HepG2 (cell line): Measurements from ENCODE around the gene GGA1. TPM values are rescaled to one million over a fixed set of nuclear protein-coding genes. Genes with fewer than 3 reads are reported as not detected.
A peak's percentile ranks its signal among the peaks of the same experiment; 100 is the strongest.

Experiments
- ARID3A ChIP-seq: IDR thresholded peaks from 2 replicates; pipeline ENCODE4 v1.6.1; 2012; ENCODE audit warnings: low read depth, low read length, improper control_type of control experiment
- DNMT3B ChIP-seq: conservative IDR thresholded peaks from 2 replicates; pipeline ENCODE4 v1.6.1; 2016; ENCODE audit warnings: missing biosample characterization, control low read depth
- DRAP1 ChIP-seq: IDR thresholded peaks from 2 replicates; pipeline ENCODE4 v1.6.1; 2016; ENCODE audit warnings: missing genetic modification reagents, missing compliant biosample characterization
- GLI4 ChIP-seq: sonication (generic); formaldehyde crosslinking; IDR thresholded peaks from 2 replicates; pipeline ENCODE4 v1.5.1; 2020; ENCODE audit warnings: missing genetic modification reagents, mild to moderate bottlenecking, moderate library complexity, borderline replicate concordance
- JARID2 ChIP-seq: sonication (generic); formaldehyde crosslinking; IDR thresholded peaks from 2 replicates; pipeline ENCODE4 v1.8.1; 2023; ENCODE audit warnings: missing genetic modification reagents, inconsistent platforms; ENCODE audit not compliant: insufficient replicate concordance
- MNT ChIP-seq: fragments of 450-650 bp; IDR thresholded peaks from 2 replicates; pipeline ENCODE4 v1.6.1; 2016
- MTA3 ChIP-seq: sonication (generic); formaldehyde crosslinking; IDR thresholded peaks from 2 replicates; pipeline ENCODE4 v1.4.0; 2020; ENCODE audit warnings: missing genetic modification reagents
- REL ChIP-seq: sonication (generic); formaldehyde crosslinking; conservative IDR thresholded peaks from 2 replicates; pipeline ENCODE4 v1.8.0; 2022; ENCODE audit warnings: mild to moderate bottlenecking, missing genetic modification reagents, moderate library complexity
- REXO4 ChIP-seq: sonication (generic); formaldehyde crosslinking; IDR thresholded peaks from 2 replicates; pipeline ENCODE4 v1.8.0; 2022; ENCODE audit warnings: missing genetic modification reagents, mild to moderate bottlenecking, borderline replicate concordance
- TFDP1 ChIP-seq: IDR thresholded peaks from 2 replicates; pipeline ENCODE4 v1.6.1; 2016; ENCODE audit warnings: missing compliant biosample characterization, missing genetic modification reagents, borderline replicate concordance
- TRIM24 ChIP-seq: sonication (generic); formaldehyde crosslinking; IDR thresholded peaks from 2 replicates; pipeline ENCODE4 v1.8.0; 2022; ENCODE audit warnings: mild to moderate bottlenecking, missing genetic modification reagents
- YEATS2 ChIP-seq: sonication (generic); formaldehyde crosslinking; IDR thresholded peaks from 2 replicates; pipeline ENCODE4 v1.4.0; 2020; ENCODE audit warnings: missing genetic modification reagents, borderline replicate concordance
- ZBTB10 ChIP-seq: sonication (generic); formaldehyde crosslinking; IDR thresholded peaks from 2 replicates; pipeline ENCODE4 v1.4.0; 2020; ENCODE audit warnings: missing genetic modification reagents, borderline replicate concordance
- ZNF230 ChIP-seq: sonication (generic); formaldehyde crosslinking; IDR thresholded peaks from 2 replicates; pipeline ENCODE4 v1.4.0; 2020; ENCODE audit warnings: mild to moderate bottlenecking, missing genetic modification reagents
- ZNF543 ChIP-seq: sonication (generic); formaldehyde crosslinking; IDR thresholded peaks from 2 replicates; pipeline ENCODE4 v1.4.0; 2020; ENCODE audit warnings: mild to moderate bottlenecking, missing genetic modification reagents
- ZNF629 ChIP-seq: sonication (generic); formaldehyde crosslinking; conservative IDR thresholded peaks from 2 replicates; pipeline ENCODE4 v1.5.0; 2020; ENCODE audit warnings: missing genetic modification reagents
- ZNF792 ChIP-seq: IDR thresholded peaks from 2 replicates; pipeline ENCODE4 v1.6.1; 2016
- ZNF883 ChIP-seq: sonication (generic); formaldehyde crosslinking; IDR thresholded peaks from 2 replicates; pipeline ENCODE4 v1.5.1; 2020; ENCODE audit warnings: mild to moderate bottlenecking, missing genetic modification reagents; ENCODE audit errors: not compliant biosample characterization
- ZSCAN31 ChIP-seq: sonication (generic); formaldehyde crosslinking; IDR thresholded peaks from 2 replicates; pipeline ENCODE4 v1.5.0; 2020; ENCODE audit warnings: low read depth, mild to moderate bottlenecking, missing genetic modification reagents
- polyA plus RNA-seq, 8 experiments: library from polyadenylated mRNA; depleted of rRNA in 3 of 8; stranded (reverse) in 7 of 8; unstranded in 1 of 8; fragments of >200 nt; fragmentation: Illumina TruSeq in 4 of 8; extraction: Trizol in 4 of 8; gene quantifications; 2 replicates each; pipeline versions ENCODE4 v1.2.1 to v1.2.3, GENCODE V29; 2011 to 2016; ENCODE audit warnings: low read depth in 4 of 8, missing spikeins in 1 of 8, mixed read lengths in 1 of 8; ENCODE audit not compliant: insufficient read depth in 1 of 8
- total RNA-seq, 5 experiments: library from RNA; depleted of rRNA; stranded (reverse); fragments of >200 nt; fragmentation: Illumina TruSeq; extraction: Trizol; gene quantifications; 2 replicates each; pipeline ENCODE4 v1.2.3, GENCODE V29; 2016; ENCODE audit warnings: low read depth in 1 of 5

Gene GGA1
- total and polyA plus RNA-seq, 2 of the 13 experiments (the other 11 are each of a cell fraction or from before 2014, with no cell fraction given): 29.1 to 87.2 TPM

GRCh38 chr22:37631448-37632173 is 23.0 kb downstream of the GGA1 start (continued):
- 0 out of 2 replicates have a peak, but pooled peaks have one; percentile 63 for TF ChIP-seq DRAP1
- no peak for TF ChIP-seq ZNF792 (CRISPR knock-in tag)
- no peak for TF ChIP-seq GLI4
- no peak for TF ChIP-seq JARID2 (CRISPR knock-in tag)
- 0 out of 2 replicates have a peak, but pooled peaks have one; percentile 7 for TF ChIP-seq ZNF230 (CRISPR knock-in tag)
- no peak for TF ChIP-seq ZNF543
- no peak for TF ChIP-seq ZBTB10 (CRISPR knock-in tag)
- no peak for TF ChIP-seq DNMT3B (CRISPR knock-in tag)
- TF ChIP-seq ARID3A: no peak
- no peak for TF ChIP-seq MNT
- peak; percentile 80 for TF ChIP-seq ZNF883 (CRISPR knock-in tag)
- TF ChIP-seq TRIM24 (CRISPR knock-in tag): no peak
- no peak for TF ChIP-seq MTA3 (CRISPR knock-in tag)
- no peak for TF ChIP-seq REXO4 (CRISPR knock-in tag)
- no peak for TF ChIP-seq TFDP1 (CRISPR knock-in tag)
- 0 out of 2 replicates have a peak, but pooled peaks have one; percentile 10 for TF ChIP-seq YEATS2 (CRISPR knock-in tag)
- TF ChIP-seq ZNF629 (CRISPR knock-in tag): peak; percentile 57
- 0 out of 2 replicates have a peak, but pooled peaks have one; percentile 62 for TF ChIP-seq ZSCAN31 (CRISPR knock-in tag)
- no peak for TF ChIP-seq REL (CRISPR knock-in tag)
